HK-2 (cell line): ENCODE results near the gene GREB1.

Experiments
- DNase-seq: peaks from one replicate; pipeline ENCODE4 v3.0.0-alpha.2; 2018; ENCODE audit not compliant: unreplicated experiment

The GREB1 gene

DNA sequence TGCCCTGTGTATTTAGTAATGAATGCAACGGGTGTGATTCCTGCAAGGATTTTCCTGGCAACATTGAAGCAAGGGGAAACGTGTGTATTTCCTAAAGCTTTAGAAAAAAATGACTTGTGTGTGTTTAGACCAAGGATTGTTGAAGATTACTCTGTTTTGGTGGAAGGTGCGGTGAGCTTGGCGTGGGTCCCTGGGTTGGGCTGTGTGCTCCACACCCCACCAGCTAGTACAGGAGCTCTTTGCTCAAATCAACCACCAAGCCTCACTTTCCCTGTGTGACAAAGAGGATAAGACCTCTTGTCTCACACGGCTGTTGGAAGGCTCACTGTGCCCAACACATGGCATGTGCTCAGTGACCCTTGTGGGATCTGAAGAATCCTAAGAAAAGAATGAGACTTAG, 21.4 kb upstream of the GREB1 start:
- DNase-seq: no peak

DNA sequence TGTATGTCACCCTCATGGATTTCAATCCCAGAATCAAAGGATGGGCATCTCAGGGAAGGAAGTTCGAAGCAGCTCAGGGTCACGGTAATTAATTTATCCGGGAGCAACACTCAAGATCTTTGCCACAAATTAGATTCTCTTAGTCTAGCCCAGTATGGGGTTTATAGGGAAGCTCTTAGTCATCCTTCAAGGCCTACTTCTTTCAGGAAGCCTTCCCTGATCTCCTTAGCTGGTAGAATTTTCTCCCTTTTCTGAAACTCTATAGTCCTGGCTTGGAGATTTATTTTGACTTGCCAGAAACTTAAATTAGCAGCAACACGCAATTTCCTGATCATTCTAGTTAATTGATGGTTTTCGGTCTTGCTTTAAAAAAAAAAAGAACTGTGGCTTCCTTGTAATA, 20.5 kb upstream of the GREB1 start:
- no peak for DNase-seq

DNA sequence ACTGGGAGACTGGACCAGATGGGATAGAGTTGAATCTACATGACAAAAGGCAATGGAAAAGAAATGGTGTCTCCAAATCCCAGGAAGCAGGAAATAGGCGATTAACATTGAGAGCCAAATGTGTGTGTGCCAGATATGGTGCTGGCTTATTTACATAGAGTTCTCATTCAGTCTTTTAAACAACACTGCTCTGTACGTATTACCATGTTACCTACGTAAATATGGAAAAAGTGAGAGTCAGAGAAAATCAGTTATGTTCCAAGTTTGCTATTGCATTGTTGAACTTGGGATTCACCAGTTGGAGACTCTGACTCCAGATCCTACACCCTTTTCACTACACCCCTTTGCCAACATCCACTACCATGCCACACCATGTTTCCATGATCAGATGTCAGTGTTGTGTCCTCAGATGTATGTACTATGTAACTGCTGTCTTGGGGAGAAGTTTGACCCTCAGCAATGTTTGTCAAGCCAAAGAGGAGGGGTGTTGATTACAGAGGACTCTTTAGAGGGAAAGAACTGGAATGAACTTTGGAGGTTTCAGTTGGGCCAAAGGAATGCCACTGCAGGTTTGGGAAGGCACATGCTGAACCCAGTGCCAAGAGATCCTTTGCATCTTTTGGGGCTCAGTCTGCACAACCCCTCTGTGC, 19.6 kb upstream of the GREB1 start:
- DNase-seq: no peak

DNA sequence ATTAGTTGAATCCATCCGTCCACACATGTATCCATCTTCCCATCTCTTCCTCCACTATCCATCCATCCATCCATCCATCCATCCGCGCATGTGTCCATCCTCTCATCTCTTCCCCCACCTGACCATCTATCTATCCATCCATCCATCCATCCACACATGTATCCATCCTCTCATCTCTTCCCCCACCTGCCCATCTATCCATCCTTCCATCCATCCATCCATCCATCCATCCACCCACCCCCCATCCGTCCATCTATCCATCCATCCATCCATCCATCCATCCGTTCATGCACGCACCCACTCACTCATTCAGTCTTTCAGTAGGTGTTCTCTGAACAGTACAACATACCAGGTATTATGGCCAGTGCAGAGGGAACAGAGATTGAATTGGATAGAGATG, 18.9 kb upstream of the GREB1 start:
- DNase-seq: no peak

DNA sequence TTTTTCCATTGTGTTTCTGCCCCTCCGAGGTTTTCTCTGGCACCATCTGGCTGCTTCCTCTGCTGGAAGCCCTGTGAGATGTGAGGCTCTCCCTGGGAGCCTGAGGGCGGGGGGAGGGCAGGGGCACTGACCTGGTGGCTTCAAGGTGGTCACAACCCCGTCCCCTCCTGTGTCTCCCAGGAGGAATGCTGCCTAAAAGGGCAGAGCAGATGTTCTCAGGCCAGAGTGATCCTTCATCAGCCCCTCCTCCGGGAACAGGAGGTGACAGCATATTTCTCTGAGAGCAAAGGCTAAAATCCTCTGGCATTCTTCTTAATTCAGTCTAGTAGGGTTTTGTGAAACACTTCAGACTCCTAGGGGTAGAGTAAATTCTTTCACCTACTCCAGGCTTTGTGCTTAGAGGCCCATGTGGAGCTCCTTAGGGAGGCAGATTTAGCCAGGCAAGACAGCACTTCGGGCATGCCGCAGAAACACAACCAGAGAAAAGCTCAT, 18.3 kb upstream of the GREB1 start:
- DNase-seq: no peak

DNA sequence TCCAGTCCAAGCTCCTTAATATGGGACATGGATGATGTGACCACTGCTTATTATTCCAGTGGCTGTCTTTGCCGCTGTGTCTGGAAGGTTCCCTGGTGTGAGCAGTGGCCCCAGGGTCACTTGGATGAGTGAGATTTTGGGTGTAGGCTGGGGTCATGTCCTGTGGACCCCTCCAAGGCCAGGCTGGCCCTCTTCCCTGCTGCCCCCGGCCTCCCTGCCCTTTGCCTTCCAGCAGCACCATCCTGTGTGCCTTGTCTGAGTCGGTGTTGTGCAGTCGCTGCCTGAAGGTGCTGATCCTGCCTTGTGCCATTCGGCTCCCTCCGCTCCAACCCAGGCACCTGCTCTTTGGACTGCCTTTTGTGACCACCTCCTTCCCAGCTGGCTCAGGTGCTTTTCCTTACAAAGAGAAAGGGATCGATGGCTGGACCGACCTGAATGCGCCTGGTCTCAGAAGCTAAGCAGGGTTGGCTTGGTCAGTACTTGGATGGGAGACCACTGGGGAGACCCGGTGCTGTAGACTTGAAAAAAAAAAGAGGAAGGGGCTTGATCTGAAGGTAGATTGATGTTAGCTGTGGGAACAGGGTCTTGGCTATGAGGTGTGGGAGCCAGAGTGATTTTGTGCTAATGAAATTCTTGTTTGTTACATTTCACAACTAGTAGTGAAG, 16.7 kb upstream of the GREB1 start:
- no peak for DNase-seq

DNA sequence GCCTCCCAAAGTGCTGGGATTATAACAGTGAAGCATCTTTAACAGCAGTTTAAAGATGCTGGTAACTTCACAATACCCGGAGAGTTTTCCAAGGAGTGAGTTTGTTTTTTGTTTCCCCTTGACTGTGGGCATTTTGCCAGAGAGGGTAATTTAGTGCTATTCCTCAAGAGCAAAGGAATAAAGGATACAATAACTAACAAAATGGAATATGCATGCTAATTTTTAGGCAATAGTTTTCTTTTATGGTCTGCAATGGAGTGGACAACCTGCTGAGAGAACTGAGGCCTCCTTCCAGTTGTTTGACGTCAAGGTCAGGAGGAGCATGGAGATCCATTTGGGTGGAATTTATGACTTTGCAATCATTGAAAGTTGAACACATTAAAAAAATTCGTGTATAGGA, 15.9 kb upstream of the GREB1 start:
- DNase-seq: no peak

DNA sequence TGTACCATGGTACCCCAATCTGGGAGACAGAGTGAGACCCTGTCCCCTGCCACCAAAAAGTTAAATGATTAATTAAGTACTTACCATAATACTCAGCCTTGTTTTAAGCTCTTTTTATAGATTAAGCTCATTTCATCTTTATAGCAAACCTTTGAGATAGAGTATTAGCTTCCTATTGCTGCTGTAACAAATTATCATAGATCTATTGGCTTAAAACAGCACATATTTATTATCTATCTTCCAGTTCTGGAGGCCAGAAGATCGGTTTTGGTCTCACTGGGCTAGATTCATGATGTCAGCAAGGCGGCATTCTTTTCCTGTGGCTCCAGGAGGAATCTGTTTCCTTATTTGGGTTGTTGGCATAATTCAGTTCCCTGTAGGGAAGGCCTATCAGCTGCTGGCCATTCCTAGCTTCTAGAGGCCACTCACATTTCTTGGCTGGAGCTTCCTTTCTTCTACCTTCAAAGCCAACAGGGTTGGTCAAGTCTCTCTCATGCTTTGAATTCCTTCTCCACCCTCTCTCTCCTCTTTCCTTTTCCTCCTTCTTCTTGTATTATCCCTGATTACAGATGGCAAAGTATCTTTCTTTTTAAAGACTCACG, 13.7 kb upstream of the GREB1 start:
- DNase-seq: no peak

DNA sequence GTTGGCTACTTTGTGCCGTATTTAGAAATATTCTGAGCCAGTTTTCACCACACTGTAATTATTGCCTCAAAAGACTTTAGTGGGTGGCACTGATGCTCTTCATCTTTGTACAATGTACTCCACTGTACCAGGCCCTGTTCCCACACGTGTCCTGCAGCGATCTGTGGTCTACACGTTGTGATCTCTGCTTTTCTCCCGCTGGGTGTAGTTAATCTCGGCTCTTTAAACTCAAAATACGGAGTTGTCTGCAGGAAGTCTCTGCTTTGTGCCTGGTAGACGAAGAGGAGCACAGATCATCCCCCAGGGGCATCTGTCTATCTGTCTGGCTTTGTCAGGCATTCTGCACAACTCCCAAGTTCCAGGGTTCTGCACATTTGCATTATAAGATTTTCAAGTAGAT, 12.1 kb upstream of the GREB1 start:
- DNase-seq: no peak

DNA sequence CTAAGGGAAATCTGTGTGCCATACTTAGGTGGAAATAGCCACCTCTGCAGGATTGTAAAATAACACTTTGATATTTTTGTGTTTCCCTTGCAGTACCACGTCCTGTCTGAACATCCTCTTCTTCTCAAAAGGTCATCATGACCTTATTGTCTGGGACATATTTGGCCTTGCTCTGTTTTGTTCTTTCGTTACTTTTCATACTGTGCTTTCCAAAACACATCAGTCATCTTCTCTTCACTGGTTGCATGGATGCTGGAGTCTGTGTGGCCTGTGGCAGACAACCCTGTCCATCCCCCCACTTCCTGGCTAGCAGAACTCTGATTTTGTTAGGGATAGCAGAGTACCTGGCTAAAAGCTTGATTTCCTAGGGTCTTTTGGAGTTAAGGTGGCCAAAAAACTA, 9.4 kb upstream of the GREB1 start:
- no peak for DNase-seq

DNA sequence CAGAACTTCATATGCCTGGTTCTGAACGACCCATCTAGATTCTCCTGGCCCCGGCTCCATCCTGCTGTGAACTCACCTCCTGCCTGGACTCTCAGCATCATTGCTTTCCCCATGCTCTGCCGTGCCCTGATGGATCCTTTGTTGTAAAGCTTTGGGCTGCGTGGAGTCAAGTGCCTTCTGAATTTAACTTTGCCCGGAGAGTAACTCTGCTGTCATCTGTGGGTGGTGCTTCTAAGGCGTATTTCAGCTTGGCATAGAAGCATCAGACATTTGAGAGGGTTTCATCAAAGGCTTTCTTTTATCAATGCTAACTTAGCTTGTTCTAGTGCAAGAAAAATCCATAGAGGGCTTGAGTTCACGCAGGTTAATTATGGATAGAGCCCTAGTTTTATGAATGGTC, 8.1 kb upstream of the GREB1 start:
- DNase-seq: no peak

DNA sequence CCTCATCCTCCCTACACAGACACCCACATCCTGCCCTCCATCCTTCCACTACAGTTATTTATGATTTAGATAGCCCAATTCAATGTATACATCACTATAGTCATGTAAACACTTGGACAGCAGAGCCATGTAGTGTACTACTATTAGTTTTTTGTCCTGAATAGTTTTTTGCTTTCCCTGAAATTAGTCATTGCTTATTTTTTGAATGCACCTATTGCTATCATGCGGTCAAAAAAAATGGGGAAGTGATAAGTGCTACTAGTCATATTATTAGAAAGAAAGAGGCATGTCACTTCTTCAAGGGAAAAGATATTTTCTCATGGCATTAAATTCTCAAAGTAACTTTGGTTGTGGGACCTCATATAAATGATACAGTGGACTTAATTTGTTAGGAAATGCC, 6.8 kb upstream of the GREB1 start:
- DNase-seq: no peak

DNA sequence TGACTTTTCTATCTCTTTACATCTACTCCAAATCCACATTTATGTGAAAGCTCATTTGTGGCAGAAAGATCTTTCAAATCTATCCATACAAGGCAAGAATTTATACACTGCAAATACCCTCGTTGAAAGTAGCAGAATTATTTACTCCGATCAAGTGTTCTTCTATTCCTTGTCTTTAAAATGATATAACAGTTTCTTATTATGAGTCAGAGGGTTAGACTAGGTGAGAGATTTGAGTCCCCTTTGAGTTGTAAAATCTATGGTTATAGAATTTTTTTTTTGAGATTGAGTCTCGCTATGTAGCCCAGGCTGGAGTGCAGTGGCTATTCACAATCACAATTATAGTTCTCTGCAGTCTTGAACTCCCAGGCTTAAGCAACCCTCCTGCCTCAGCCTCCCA, 5.6 kb upstream of the GREB1 start:
- no peak for DNase-seq

DNA sequence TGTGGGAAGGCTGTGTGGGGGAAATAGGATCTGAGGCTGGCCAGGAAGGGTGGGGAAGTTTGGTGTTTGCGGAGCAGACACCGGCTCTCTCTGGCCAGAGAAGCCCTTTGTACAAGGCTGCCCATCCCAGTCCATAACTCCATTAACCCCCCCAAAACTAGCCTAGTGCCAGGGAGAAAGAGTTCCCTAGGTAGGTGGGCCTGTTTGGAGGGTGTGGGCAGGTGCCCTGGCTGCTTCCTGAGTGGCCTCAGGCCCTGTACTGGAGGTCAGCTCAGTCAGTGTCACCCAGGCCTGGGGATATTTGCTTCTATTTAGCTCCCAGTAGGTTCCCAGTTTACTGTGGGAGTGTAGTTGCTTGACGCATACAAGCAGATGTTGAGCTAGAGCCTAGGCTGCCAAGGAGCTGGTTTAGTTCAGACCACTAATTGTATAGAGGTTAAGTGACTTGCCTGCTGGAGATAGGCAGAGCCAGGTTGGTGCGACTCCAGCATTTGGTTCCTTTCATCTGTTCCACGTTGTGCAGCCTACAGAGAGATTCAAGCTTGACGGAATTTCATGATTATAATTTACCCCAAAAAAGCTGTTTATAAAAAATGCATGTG, 2.9 kb upstream of the GREB1 start:
- no peak for DNase-seq

DNA sequence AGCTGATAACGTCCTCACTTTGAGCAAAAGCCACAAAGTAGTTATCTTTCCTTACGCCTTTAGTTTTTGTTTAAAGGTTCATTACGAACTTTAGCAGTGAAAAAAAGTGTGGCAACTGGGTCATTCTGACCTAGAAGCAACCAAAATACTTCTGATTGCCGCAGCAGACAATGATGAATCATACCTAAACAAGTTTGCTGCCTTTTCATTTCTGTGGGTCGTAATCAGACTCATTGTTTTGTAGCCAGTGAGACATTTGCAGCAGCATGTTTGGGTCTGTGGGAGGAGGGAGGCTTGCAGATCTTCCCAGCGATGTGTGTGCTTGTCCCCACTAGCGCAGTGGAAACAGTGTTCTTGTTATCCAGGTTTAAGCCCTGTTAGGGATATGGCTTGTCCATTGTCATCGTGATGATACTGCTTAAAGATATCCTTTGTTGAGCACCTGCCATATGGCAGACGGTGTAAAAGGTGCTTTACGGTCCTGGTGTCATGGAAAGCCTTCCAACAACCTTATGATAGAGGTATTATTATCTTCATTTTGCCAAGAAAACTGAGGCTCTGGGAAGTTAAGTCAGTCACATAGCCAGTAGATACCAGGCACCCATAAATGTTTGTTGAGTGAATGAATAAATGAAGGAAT, 1.3 kb upstream of the GREB1 start:
- no peak for DNase-seq

DNA sequence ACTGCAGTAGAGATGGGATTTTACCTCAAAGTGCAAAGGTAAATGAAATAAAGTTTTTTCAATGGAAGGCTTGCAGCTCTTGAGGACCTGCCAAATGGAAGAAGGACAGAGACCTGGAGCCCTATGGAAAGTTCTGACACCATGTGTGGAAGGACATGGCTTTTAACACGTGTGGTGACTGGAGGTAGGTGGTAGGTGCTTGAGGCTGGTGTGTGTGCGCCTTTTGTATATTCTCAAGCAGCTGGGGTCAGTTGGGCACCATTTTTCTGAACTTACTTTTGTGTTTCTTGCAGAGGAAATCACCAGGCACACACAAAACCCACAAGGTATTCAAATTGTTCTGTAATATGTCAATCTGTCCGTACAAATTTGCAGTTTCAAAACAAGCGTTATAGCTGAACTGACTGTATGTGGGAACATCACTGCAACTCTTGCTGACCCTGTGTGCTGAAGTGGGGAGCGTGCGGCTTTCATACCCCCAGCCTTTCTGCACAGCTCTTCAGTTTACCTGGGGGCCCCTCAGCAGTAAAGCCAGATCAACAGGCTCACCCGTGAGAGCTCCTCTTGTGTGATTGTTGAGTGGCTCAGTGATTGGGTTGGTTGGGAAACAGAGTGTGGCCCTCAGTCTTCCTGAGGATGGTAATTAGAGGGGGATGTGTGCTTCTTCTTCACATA, 363 bp downstream of the GREB1 start:
- DNase-seq: no peak

DNA sequence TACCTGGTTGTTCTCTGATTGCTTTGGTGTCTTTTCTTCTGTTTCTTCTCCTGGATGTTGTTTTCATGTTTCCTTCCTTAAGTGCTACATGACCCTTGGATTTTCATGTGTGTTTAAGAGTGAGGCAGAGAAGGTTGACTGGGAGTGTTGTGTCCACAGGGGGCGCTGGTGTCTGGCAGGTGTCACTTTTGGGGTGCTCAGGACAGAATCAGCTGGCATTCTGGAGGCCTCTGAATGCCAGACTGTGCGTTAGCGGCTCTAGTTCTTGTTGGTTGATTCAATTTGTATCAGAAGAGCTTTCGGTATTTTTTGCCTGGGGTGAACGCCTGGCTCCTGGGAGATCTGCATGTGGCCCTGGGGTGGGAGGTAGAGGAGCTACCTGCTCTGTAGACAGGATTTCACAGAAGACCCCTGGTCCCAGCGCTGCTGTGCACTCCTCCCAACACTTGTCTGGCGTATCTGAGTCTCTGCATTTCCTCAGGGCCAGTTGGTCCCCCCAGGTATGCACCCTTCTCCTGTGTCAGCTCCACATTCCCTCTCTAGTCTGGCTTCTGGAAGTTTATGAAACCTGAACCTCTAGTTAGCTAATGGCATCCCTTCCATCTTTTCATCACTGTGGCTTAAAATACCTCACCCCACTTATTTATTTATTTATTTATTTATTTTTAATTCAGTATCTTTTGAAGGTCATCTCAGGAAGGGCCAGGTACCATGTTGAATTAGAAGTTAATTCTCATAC, 1.1 kb downstream of the GREB1 start:
- DNase-seq: no peak

DNA sequence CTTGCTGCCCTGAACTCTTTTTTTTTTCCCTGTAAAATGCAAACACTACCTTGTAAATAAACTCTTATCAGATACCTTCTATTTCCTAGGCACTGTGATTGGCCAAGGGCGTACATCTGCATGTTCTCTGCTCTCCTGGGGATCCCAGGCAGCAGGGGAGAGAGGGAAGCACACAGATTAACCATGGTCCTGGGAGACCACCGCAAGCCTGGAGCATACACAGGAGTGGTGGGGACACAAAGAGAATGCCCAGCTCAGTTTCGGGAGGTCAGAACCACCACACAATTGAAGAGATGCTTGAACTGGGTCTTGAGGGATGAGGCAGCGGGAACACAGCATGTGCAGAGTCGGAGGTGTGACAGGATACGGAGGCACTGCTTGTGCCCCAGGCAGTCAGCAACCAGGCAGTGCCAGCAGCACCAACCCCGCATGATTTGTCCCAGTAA, 2.1 kb downstream of the GREB1 start:
- no peak for DNase-seq

DNA sequence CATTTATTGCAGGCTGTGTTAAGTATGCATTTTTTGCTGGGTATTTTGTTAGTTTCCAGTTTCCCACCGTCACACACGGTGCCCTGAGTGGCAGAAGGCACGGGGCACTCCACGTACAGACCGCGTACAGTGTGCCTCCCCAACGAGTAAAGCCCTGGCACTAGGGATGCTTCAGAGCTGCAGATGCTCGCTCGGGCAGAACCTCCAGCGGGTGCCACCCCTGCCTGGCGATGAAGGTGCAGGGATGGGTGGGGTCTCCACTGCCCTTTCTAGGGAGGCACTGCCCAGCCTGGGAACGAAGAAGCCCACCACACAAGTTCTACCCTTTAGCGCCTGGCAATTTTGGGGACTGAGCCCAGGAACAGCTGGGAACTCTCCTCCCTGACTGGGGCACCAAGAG, 4.1 kb downstream of the GREB1 start:
- DNase-seq: no peak

DNA sequence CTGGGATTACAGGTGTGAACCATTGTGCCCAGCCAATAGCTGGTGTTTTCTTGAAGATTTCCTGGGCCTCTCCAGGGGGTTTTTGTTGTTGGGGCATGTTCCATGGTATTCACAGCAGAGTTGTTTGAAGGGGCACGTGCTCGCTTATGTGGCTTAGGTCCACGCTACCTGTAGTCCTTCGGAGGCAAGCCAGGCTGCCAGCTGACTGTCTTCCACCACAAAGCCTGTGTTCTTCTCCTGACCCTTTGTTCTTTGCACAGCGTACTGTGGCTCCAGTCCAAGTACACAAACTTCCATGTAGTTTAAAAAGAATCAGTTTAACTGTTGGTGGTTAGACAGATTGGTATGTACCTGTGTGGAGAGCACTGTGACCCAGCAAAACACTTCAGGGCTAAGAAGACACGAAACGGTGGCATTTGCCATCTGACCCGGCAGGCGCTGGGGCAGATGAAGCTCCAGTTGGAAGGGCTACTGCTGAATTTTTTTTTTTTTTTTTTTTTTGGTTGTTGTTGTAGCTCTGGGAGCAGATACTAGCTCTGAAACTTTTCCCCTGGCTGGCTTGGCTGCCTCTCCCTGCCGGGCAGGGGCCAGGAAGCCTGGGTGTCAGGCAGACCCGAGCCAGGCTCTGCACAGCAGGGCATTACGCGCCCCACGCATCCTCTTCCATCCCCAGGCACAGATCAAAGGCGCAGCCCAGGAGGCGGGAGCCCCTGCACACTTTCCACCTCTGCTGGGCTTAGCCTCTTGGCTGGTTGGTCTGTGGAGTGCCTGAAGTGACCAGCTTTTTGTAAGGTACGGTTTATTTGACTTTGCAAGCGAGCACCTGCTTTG, 5.7 kb downstream of the GREB1 start:
- no peak for DNase-seq
